H9 (cell line): ENCODE data around the gene MSLN. TPM values are rescaled to one million over a fixed set of nuclear protein-coding genes. Genes with fewer than 3 reads are reported as not detected.

Experiments
- DNase-seq: peaks from one replicate; pipeline ENCODE4 v3.0.0-alpha.2; 2017
- H2AFZ ChIP-seq: one replicate; pipeline ENCODE4 v1.6.1; 2013; ENCODE audit warnings: mild to moderate bottlenecking, low read length, control low read depth, moderate library complexity
- H2AK5ac ChIP-seq: 2 replicates; pipeline ENCODE4 v1.6.1; 2013; ENCODE audit warnings: low read length, control low read depth, mixed read lengths; ENCODE audit not compliant: insufficient read length
- H2BK120ac ChIP-seq: one replicate; pipeline ENCODE4 v1.6.1; 2013; ENCODE audit warnings: low read depth, mild to moderate bottlenecking, low read length, control low read depth, inconsistent platforms; ENCODE audit not compliant: poor library complexity, severe bottlenecking
- H2BK12ac ChIP-seq: 2 replicates; pipeline ENCODE4 v1.6.1; 2013; ENCODE audit warnings: low read length, control low read depth, mixed read lengths, low read depth; ENCODE audit not compliant: insufficient read length
- H2BK15ac ChIP-seq: 2 replicates; pipeline ENCODE4 v1.6.1; 2013; ENCODE audit warnings: low read depth, low read length, control low read depth
- H2BK20ac ChIP-seq: one replicate; pipeline ENCODE4 v1.6.1; 2013; ENCODE audit warnings: low read depth, mild to moderate bottlenecking, low read length, control low read depth, inconsistent platforms; ENCODE audit not compliant: poor library complexity, severe bottlenecking
- H2BK5ac ChIP-seq: 2 replicates; pipeline ENCODE4 v1.6.1; 2013; ENCODE audit warnings: low read length, control low read depth, mixed read lengths; ENCODE audit not compliant: insufficient read length
- H3K14ac ChIP-seq: 2 replicates; pipeline ENCODE4 v1.6.1; 2013; ENCODE audit warnings: low read length, control low read depth; ENCODE audit not compliant: insufficient read depth
- H3K18ac ChIP-seq: 2 replicates; pipeline ENCODE4 v1.6.1; 2013; ENCODE audit warnings: low read depth, mild to moderate bottlenecking, mixed read lengths, low read length, control low read depth; ENCODE audit not compliant: insufficient read length
- H3K23ac ChIP-seq: 2 replicates; pipeline ENCODE4 v1.6.1; 2013; ENCODE audit warnings: low read length, control low read depth, mixed read lengths, low read depth; ENCODE audit not compliant: insufficient read length
- H3K23me2 ChIP-seq: 2 replicates; pipeline ENCODE4 v1.6.1; 2013; ENCODE audit warnings: low read depth, mild to moderate bottlenecking, mixed read lengths, low read length, control low read depth; ENCODE audit not compliant: insufficient read length, poor library complexity, severe bottlenecking
- H3K27ac ChIP-seq: 2 replicates; pipeline ENCODE4 v1.5.1; 2013; ENCODE audit warnings: low read length, control low read depth, mixed read lengths, low read depth; ENCODE audit not compliant: insufficient read length
- H3K27me3 ChIP-seq: 2 replicates; pipeline ENCODE4 v1.6.1; 2013; ENCODE audit warnings: low read length, control low read depth, inconsistent platforms; ENCODE audit not compliant: insufficient read depth
- H3K4ac ChIP-seq: 2 replicates; pipeline ENCODE4 v1.6.1; 2013; ENCODE audit warnings: low read depth, mild to moderate bottlenecking, control low read depth, inconsistent platforms, low read length, moderate library complexity
- H3K4me1 ChIP-seq: 2 replicates; pipeline ENCODE4 v1.6.1; 2013; ENCODE audit warnings: low read length, control low read depth, inconsistent platforms; ENCODE audit not compliant: insufficient read depth
- H3K4me2 ChIP-seq: 2 replicates; pipeline ENCODE4 v1.6.1; 2013; ENCODE audit warnings: low read length, control low read depth, mixed read lengths; ENCODE audit not compliant: insufficient read length, insufficient read depth
- H3K56ac ChIP-seq: 2 replicates; pipeline ENCODE4 v1.6.1; 2013; ENCODE audit warnings: low read depth, mild to moderate bottlenecking, mixed read lengths, low read length, control low read depth; ENCODE audit not compliant: insufficient read length
- H3K79me1 ChIP-seq: 2 replicates; pipeline ENCODE4 v1.6.1; 2013; ENCODE audit warnings: low read depth, mild to moderate bottlenecking, moderate library complexity, low read length, control low read depth, inconsistent platforms; ENCODE audit not compliant: insufficient read depth, poor library complexity, severe bottlenecking
- H3K79me2 ChIP-seq: 2 replicates; pipeline ENCODE4 v1.6.1; 2013; ENCODE audit warnings: low read length, control low read depth, inconsistent platforms; ENCODE audit not compliant: insufficient read depth
- H3K9ac ChIP-seq: 2 replicates; pipeline ENCODE4 v1.6.1; 2013; ENCODE audit warnings: low read length, control low read depth, mixed read lengths; ENCODE audit not compliant: insufficient read length; ENCODE audit errors: extremely low read depth
- H3K9me3 ChIP-seq: one replicate; pipeline ENCODE4 v1.6.1; 2013; ENCODE audit warnings: low read depth, low read length, inconsistent platforms; ENCODE audit not compliant: control insufficient read depth
- H3T11ph ChIP-seq: one replicate; pipeline ENCODE4 v1.6.1; 2013; ENCODE audit warnings: mild to moderate bottlenecking, low read length, control low read depth, inconsistent platforms
- H4K20me1 ChIP-seq: one replicate; pipeline ENCODE4 v1.6.1; 2013; ENCODE audit not compliant: control insufficient read depth, insufficient read length, insufficient read depth
- H4K5ac ChIP-seq: 2 replicates; pipeline ENCODE4 v1.6.1; 2013; ENCODE audit warnings: low read depth, mild to moderate bottlenecking, mixed read lengths, low read length, control low read depth; ENCODE audit not compliant: insufficient read length
- H4K8ac ChIP-seq: replicated peaks from 2 replicates; pipeline ENCODE4 v1.6.1; 2013; ENCODE audit warnings: low read length, control low read depth, mixed read lengths, low read depth; ENCODE audit not compliant: insufficient read length
- H4K91ac ChIP-seq: 2 replicates; pipeline ENCODE4 v1.6.1; 2013; ENCODE audit warnings: low read depth, mild to moderate bottlenecking, moderate library complexity, mixed read lengths, low read length, control low read depth; ENCODE audit not compliant: insufficient read length
- H3K27ac Mint-ChIP-seq, 3 experiments: 2 replicates in 2 of 3; 3 replicates in 1 of 3; pipeline ENCODE4 v1.8.0; 2020 to 2021; ENCODE audit warnings: mixed read lengths in 3 of 3, mild to moderate bottlenecking in 1 of 3, moderate library complexity in 1 of 3
- H3K27me3 Mint-ChIP-seq: 2 replicates; pipeline ENCODE4 v1.8.0; 2021; ENCODE audit warnings: low read depth, mild to moderate bottlenecking, moderate library complexity, mixed read lengths
- H3K36me3 Mint-ChIP-seq, 3 experiments: 2 replicates in 2 of 3; 3 replicates in 1 of 3; pipeline ENCODE4 v1.8.0; 2020 to 2021; ENCODE audit warnings: low read depth in 3 of 3, mixed read lengths in 3 of 3; ENCODE audit not compliant: insufficient read depth in 1 of 3
- H3K4me1 Mint-ChIP-seq, 2 experiments: 2 replicates each; pipeline ENCODE4 v1.8.0; 2020; ENCODE audit warnings: mixed read lengths in 2 of 2
- H3K4me3 Mint-ChIP-seq, 2 experiments: 2 replicates in 1 of 2; 3 replicates in 1 of 2; pipeline ENCODE4 v1.8.0; 2020 to 2021; ENCODE audit warnings: mild to moderate bottlenecking in 2 of 2, mixed read lengths in 2 of 2, moderate library complexity in 1 of 2
- H3K9me3 Mint-ChIP-seq, 2 experiments: 2 replicates in 1 of 2; 3 replicates in 1 of 2; pipeline ENCODE4 v1.8.0; 2020; ENCODE audit warnings: mild to moderate bottlenecking in 2 of 2, mixed read lengths in 2 of 2, moderate library complexity in 1 of 2
- CTCF ChIP-seq: fragments of 200-600 bp; sonication (generic); conservative IDR thresholded peaks from 3 replicates; pipeline ENCODE4 v1.8.0; 2021; ENCODE audit warnings: antibody characterized with exemption, mild to moderate bottlenecking
- WGBS: extraction: QIAGEN DNeasy Blood & Tissue Kit; methylation state at CpG from one replicate; pipeline ENCODE4 v1.1.7; 2013; ENCODE audit warnings: missing lambda C conversion rate, low lambda C conversion rate, mixed read lengths; ENCODE audit not compliant: insufficient read length; ENCODE audit errors: extremely low coverage; 5-methylcytosine and 5-hydroxymethylcytosine counted together
- total RNA-seq: library from RNA; stranded (reverse); gene quantifications from 2 replicates; pipeline ENCODE4 v1.2.1, GENCODE V29; 2021

The MSLN gene
- total RNA-seq, 1 experiment from 2014 or later: 0.22 TPM

GRCh38 chr16:798666-799065, 38.1 kb downstream of the MSLN start:
- H3K27me3 Mint-ChIP-seq: peaks cover 42% of the 10 kb centered on the region
- no peaks in the 10 kb centered on the region for H3K4me1 Mint-ChIP-seq
- Histone ChIP-seq H4K91ac (no peak overlapping the region), H3K9me3 (no peaks in the 10 kb centered on the region), H3K9ac (no peak overlapping the region), H3K27me3 (no peaks in the 10 kb centered on the region; the same call in 1 of the 2 replicates), H2AFZ (no peak overlapping the region), H2BK5ac (no peak overlapping the region), H4K5ac (no peak overlapping the region), H3K4me2 (no peak overlapping the region), H3K4ac (no peak overlapping the region), H2BK12ac (no peak overlapping the region), H3K23me2 (peaks cover 4% of the 10 kb centered on the region), H3K79me2 (no peaks in the 10 kb centered on the region), H3T11ph (no peak overlapping the region), H2BK120ac (no peak overlapping the region), H3K79me1 (no peaks in the 10 kb centered on the region), H3K56ac (no peak overlapping the region), H3K14ac (no peak overlapping the region), H3K27ac (no peak overlapping the region), H3K23ac (no peak overlapping the region), H4K8ac (no peak overlapping the region), H2BK20ac (no peak overlapping the region), H4K20me1 (no peaks in the 10 kb centered on the region), H2BK15ac (no peak overlapping the region), H2AK5ac (no peak overlapping the region), H3K18ac (no peak overlapping the region), H3K4me1 (no peaks in the 10 kb centered on the region)
- WGBS: no CpG with 5 or more reads among the region's 19 CpGs
- no peak overlapping the region for H3K27ac Mint-ChIP-seq
- peaks cover 0 to 3% of the 10 kb centered on the region in 2 experiments; a peak in 1 of 5 replicates for H3K9me3 Mint-ChIP-seq
- no peak overlapping the region for H3K4me3 Mint-ChIP-seq
- H3K36me3 Mint-ChIP-seq: peaks cover 13 to 28% (median 21%) of the 10 kb centered on the region in 3 experiments; a peak in 6 of 7 replicates
- DNase-seq: no peak
- TF ChIP-seq CTCF: no peak
